Body of pancreas (tissue), 4 donors: ENCODE results near the gene ARL16. TPM values are rescaled to one million over a fixed set of nuclear protein-coding genes. Genes with fewer than 3 reads are reported as not detected.

ENCODE experiments used
- ATAC-seq: fragments of 150-250 bp; one replicate; pipeline ENCODE4 v1.9.1; 2016
- DNase-seq, 4 donors: peaks; one replicate each; pipeline ENCODE4 v3.0.0-alpha.2; 2019
- H3K27ac ChIP-seq, 4 donors: fragments of 200-600 bp; sonication (generic); 1 replicate in 3 of 4; 2 replicates in 1 of 4; pipeline versions ENCODE4 v1.5.1 to v1.6.1; 2016 to 2019; ENCODE audit warnings: mild to moderate bottlenecking in 1 of 4, mixed read lengths in 1 of 4, moderate library complexity in 1 of 4
- H3K27me3 ChIP-seq, 2 donors: fragments of 200-600 bp; sonication (generic); one replicate each; pipeline ENCODE4 v1.6.0; 2016; ENCODE audit warnings: mild to moderate bottlenecking in 1 of 2
- H3K36me3 ChIP-seq, 2 donors: fragments of 200-600 bp; sonication (generic); replicated peaks in 1 of 2; 2 replicates each; pipeline ENCODE4 v1.5.1; 2016; ENCODE audit warnings: low read depth in 2 of 2; ENCODE audit not compliant: insufficient read depth in 1 of 2
- H3K4me1 ChIP-seq: fragments of 200-600 bp; sonication (generic); one replicate; pipeline ENCODE4 v1.6.0; 2016
- H3K4me3 ChIP-seq, 2 donors: fragments of 200-600 bp; sonication (generic); 1 replicate in 1 of 2; 2 replicates in 1 of 2; pipeline ENCODE4 v1.5.1; 2016 to 2019
- H3K9me3 ChIP-seq, 3 donors: fragments of 200-600 bp; sonication (generic); 1 replicate in 2 of 3; 2 replicates in 1 of 3; pipeline ENCODE4 v1.5.1; 2016
- POLR2A ChIP-seq, 3 donors: fragments of 450-650 bp; IDR thresholded peaks; one replicate each; pipeline ENCODE4 v1.6.1; 2016; ENCODE audit warnings: antibody characterized with exemption in 3 of 3, mild to moderate bottlenecking in 2 of 3
- WGBS, 2 donors: methylation state at CpG; one replicate each; pipeline ENCODE4 v1.1.5; 2017; 5-methylcytosine and 5-hydroxymethylcytosine counted together
- intact Hi-C: fragments of 100-400 bp; cut with DNase I; formaldehyde crosslinking; loops from one replicate; pipeline ENCODE4 v1.15.1; 2023
- total RNA-seq, 2 donors: library from RNA; depleted of rRNA; stranded (reverse); fragments of >200 nt; gene quantifications; one replicate each; pipeline ENCODE4 v1.1.0, GENCODE V29; 2016
- TF ChIP-seq, protein P1 (sequence below), 7 experiments: fragments of 450-650 bp in 4 of 7; fragments of 200-600 bp in 3 of 7; sonication (generic) in 3 of 7; IDR thresholded peaks; one replicate each; pipeline ENCODE4 v1.5.1; 2016 to 2019; ENCODE audit warnings: antibody characterized with exemption in 7 of 7

ARL16 gene
- total RNA-seq, 2 donors from 2014 or later, result 22.8 to 47.1 TPM

GRCh38 chr17:81662002-81662401, 21.6 kb downstream of the ARL16 start:
- no peak for DNase-seq
- peaks cover 35% of the 10 kb centered on the region for H3K4me1 ChIP-seq
- ATAC-seq, result no peak
- no peak overlapping the region for H3K27ac ChIP-seq
- no peaks in the 10 kb centered on the region for H3K36me3 ChIP-seq
- H3K4me3 ChIP-seq, result no peak overlapping the region
- no peaks in the 10 kb centered on the region for H3K27me3 ChIP-seq
- no peak for TF ChIP-seq POLR2A (IDR thresholded peaks at IDR 0.05)
- TF ChIP-seq, protein P1, sequence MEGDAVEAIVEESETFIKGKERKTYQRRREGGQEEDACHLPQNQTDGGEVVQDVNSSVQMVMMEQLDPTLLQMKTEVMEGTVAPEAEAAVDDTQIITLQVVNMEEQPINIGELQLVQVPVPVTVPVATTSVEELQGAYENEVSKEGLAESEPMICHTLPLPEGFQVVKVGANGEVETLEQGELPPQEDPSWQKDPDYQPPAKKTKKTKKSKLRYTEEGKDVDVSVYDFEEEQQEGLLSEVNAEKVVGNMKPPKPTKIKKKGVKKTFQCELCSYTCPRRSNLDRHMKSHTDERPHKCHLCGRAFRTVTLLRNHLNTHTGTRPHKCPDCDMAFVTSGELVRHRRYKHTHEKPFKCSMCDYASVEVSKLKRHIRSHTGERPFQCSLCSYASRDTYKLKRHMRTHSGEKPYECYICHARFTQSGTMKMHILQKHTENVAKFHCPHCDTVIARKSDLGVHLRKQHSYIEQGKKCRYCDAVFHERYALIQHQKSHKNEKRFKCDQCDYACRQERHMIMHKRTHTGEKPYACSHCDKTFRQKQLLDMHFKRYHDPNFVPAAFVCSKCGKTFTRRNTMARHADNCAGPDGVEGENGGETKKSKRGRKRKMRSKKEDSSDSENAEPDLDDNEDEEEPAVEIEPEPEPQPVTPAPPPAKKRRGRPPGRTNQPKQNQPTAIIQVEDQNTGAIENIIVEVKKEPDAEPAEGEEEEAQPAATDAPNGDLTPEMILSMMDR (IDR thresholded peaks at IDR 0.05), result no peak
- 85 to 94% methylated on average over 4 of the region's 4 CpGs for WGBS, 2 donors
- no peaks in the 10 kb centered on the region for H3K9me3 ChIP-seq
- intact Hi-C loops, result no loop called here

GRCh38 chr17:81660441-81660840, 23.2 kb downstream of the ARL16 start:
- WGBS, 2 donors, result 97 to 98% methylated on average over 9 of the region's 9 CpGs
- no peaks in the 10 kb centered on the region for H3K9me3 ChIP-seq
- TF ChIP-seq POLR2A (IDR thresholded peaks at IDR 0.05), result no peak
- TF ChIP-seq, protein P1 (IDR thresholded peaks at IDR 0.05), result no peak
- H3K4me3 ChIP-seq, result no peak overlapping the region
- H3K36me3 ChIP-seq, result no peaks in the 10 kb centered on the region
- H3K4me1 ChIP-seq, result peaks cover 29% of the 10 kb centered on the region
- peak overlapping the region; percentile 85 to 94 (median 92) for H3K27ac ChIP-seq
- intact Hi-C loops, result no loop called here
- H3K27me3 ChIP-seq, result no peaks in the 10 kb centered on the region
- DNase-seq, result no peak
- no peak for ATAC-seq

- peak overlapping the region; percentile 66 to 94 (median 92) for H3K27ac ChIP-seq
- H3K4me3 ChIP-seq, result no peak overlapping the region
- TF ChIP-seq, protein P1 (IDR thresholded peaks at IDR 0.05), result no peak
- no peak for TF ChIP-seq POLR2A (IDR thresholded peaks at IDR 0.05)
- no peaks in the 10 kb centered on the region for H3K27me3 ChIP-seq
- ATAC-seq (peak; percentile 76), DNase-seq (peak; percentile 33 to 67 (median 44))
- H3K36me3 ChIP-seq, result no peaks in the 10 kb centered on the region
- no peaks in the 10 kb centered on the region for H3K9me3 ChIP-seq
- 37 to 46% methylated on average over 5 of the region's 5 CpGs for WGBS, 2 donors
- peaks cover 25% of the 10 kb centered on the region for H3K4me1 ChIP-seq
- intact Hi-C loops, result no loop called here
These were observed 24.6 kb downstream of the ARL16 start for GRCh38 chr17:81659038-81659437.

GRCh38 chr17:81656835-81657234, 26.8 kb downstream of the ARL16 start:
- Histone ChIP-seq H3K4me3 (no peak overlapping the region), H3K27me3 (no peaks in the 10 kb centered on the region), H3K4me1 (peaks cover 25% of the 10 kb centered on the region), H3K36me3 (no peaks in the 10 kb centered on the region), H3K27ac (no peak overlapping the region), H3K9me3 (no peaks in the 10 kb centered on the region)
- WGBS, 2 donors, result 74 to 80% methylated on average over 3 to 4 of the region's 4 CpGs
- intact Hi-C loops, result no loop called here
- DNase-seq (no peak), ATAC-seq (no peak)
- TF ChIP-seq POLR2A (IDR thresholded peaks at IDR 0.05), result no peak
- TF ChIP-seq, protein P1 (IDR thresholded peaks at IDR 0.05), result no peak

- Histone ChIP-seq H3K36me3 (no peaks in the 10 kb centered on the region), H3K4me3 (no peak within 1 kb of the TSS), H3K4me1 (peaks cover 24% of the 10 kb centered on the region), H3K27me3 (no peaks in the 10 kb centered on the region), H3K27ac (no peak within 1 kb of the TSS), H3K9me3 (no peaks in the 10 kb centered on the region)
- TF ChIP-seq, protein P1 (IDR thresholded peaks at IDR 0.05), result no peak
- TF ChIP-seq POLR2A (IDR thresholded peaks at IDR 0.05), result no peak
- DNase-seq (no peak), ATAC-seq (no peak)
- WGBS, 2 donors, result 83% methylated on average over 14 of the region's 15 CpGs; no CpG with 5 or more reads in 1 of the 2 donors
- intact Hi-C loops, result no loop called here
These were observed 27.4 kb downstream of the ARL16 start, which contains the start of gene PDE6G for GRCh38 chr17:81656118-81656743. Gene PDE6G (minus strand): TSS chr17:81656542. CDS start chr17:81653305, 3,237 bp downstream.
